Activated CD8-positive, alpha-beta memory T cell treated with anti-CD3 and anti-CD28 coated beads for 24 hours (primary cell): ENCODE data around the gene ARHGAP23.
A peak's percentile ranks its signal among the peaks of the same experiment; 100 is the strongest.
"Not testable (repeated sequence)": the region's sequence is repeated elsewhere in the genome, so short reads cannot be mapped to it uniquely, and the experiment has no call there.

Experiments used
- DNase-seq: peaks from one replicate; pipeline ENCODE4 v3.0.0-alpha.2; 2020

The ARHGAP23 gene

DNA sequence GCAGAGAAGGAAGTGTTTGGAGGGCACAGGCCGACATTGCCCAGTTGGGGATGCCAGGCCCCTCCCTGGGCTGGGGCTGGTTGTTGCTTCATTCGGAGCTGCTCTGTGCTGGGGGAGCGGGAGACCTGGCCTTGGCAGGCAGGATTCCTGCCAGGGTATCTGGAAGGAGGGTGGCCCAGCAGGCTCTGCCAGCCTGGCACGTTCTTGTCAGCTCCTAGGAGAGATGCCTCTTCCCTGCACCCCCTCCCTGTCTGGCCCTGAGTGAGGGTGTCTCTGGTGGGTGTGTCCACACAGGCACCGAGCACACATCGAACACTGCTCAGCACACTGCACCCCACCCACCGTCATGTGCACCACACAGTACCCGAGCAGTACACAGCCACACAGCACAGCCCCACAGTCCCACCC, 35.2 kb downstream of the ARHGAP23 start:
- DNase-seq, result no peak

DNA sequence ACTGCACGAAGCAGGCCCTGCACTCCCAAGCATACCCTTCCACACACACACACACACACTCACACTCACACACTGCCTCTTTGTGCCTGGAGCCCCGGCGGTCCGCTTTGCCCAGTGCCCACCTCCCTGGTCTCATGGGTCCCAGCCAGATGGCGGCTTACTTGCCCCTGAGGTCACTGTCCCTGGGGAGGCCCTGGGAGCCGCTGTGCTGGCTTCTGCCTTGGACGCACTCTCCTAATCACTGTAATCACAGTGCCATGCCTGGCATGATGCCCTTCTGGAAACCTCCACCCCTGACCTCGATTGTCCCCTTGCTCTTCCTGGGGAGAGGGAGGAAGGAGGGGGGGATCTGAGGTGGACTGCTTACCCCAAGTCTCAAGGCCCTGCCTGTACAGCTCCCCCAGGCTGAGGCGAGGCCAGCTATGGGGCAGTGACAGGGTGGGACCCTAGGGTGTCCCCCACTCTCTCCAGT, 36.0 kb downstream of the ARHGAP23 start:
- DNase-seq, result no peak

DNA sequence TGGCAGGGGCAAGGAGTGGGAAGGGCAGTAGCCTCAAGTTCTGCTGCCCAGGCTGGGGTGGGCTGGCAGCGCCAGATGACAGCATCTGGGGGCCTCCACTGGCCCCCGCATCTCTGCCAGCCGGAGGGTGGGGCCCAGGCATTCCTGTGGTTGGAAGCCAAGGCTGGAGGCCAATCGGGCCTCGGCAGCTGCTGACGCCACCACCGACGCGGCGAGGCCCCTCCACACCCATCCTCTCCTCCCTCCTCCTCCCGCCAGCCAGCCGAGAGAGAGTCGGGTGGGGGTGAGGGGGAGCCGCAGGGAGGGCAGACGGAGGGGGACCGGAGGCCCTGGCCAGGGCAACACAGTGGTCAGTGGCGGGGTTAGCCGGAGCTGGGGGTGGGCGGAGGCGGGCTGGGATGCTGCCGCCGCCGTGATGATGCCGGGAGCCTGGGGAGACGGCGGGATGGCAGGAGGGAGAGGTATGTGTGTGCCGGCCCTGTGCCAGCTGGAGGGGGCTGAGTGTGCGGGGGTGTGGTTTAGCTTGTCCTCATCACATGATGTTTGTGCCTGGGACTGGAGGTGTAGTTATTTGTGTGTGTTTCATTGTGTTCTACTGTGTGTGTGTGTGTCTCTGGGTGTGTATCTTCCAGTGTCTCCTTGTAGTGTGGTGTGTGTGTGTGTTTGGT, 36.6 kb downstream of the ARHGAP23 start:
- no peak for DNase-seq

DNA sequence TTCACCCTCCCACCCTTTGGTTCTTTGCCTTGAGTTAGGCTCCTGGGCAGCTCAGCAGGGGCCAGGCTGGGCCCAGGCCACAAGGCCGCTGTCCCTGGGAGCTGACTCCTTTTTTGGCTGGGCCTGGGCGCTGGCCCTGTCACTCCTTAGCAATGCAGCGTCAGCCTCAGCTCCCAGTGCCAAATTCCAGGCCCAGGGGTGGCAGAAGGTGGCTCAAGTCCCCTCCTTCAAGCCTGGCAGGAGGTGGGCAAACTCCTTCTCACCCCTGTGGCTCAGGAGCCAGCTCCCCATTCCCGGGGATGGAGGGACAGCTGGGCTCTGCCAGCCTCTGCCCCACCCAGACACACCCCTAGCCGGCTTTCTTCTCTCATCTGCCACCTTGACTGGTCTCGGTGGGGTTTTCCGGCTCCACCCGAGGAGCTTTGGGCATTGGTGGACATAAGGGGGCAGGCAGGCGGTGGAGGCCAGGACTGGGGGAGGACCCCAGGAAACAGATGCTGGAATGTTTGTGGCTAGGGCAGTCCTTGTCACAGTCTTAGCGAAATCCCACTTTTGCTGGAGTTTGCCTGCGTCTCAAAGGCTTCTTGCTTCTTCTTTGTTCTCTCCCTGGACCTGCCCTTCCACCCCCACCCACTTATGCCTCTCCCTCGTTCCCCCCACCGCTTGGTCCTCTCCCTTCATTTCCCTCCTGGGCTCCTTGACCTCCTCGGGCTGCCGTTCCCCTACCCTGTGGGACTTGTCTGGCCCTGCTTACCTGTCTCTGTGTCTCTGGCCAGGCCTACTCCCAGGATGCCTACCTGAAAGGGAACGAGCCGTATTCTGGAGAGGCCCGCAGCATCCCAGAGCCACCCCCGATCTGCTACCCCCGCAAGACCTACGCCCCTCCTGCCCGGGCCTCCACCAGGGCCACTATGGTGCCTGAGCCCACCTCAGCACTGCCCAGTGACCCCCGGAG, 37.4 kb downstream of the ARHGAP23 start:
- no peak for DNase-seq

DNA sequence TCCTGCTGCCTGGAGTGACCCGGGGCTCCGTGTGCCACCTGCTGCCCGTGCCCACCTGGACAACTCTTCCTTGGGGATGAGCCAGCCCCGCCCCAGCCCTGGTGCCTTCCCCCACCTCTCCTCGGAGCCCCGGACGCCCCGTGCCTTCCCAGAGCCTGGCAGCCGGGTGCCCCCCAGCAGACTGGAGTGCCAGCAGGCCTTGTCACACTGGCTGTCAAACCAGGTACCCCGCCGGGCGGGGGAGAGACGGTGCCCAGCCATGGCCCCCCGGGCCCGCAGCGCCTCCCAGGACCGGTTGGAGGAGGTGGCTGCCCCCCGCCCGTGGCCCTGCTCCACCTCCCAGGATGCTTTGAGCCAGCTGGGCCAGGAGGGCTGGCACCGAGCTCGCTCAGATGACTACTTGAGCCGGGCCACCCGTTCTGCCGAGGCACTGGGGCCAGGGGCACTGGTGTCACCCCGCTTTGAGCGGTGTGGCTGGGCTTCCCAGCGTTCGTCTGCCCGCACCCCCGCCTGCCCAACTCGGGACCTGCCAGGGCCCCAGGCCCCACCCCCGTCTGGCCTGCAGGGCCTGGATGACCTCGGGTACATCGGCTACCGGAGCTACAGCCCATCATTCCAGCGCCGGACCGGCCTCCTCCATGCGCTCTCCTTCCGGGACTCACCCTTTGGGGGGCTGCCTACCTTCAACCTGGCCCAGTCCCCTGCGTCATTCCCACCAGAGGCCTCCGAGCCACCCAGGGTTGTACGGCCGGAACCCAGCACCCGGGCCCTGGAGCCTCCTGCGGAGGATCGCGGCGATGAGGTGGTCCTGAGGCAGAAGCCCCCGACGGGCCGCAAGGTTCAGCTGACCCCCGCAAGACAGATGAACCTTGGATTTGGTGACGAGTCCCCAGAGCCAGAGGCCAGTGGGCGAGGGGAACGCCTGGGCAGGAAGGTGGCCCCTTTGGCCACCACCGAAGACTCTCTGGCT, 38.4 kb downstream of the ARHGAP23 start:
- no peak for DNase-seq

DNA sequence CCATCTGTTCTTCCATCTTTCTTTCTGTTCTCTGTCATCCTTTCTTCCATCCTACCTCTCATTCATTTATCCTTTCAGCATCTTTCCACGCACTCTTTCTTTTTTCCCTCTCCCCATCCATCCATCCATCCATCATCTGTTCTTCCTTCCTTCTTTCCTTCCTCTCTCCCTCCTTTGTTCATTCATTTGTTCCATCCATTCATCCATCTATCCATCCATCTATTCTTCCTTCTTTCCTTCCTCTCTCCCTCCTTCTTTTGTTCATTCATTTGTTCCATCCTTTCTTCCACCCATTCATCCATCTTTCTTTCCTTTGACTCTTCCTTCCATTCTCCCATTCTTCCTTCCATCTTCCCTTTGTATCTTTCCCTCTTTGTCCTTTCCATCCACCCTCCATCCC, 39.2 kb downstream of the ARHGAP23 start:
- no peak for DNase-seq

DNA sequence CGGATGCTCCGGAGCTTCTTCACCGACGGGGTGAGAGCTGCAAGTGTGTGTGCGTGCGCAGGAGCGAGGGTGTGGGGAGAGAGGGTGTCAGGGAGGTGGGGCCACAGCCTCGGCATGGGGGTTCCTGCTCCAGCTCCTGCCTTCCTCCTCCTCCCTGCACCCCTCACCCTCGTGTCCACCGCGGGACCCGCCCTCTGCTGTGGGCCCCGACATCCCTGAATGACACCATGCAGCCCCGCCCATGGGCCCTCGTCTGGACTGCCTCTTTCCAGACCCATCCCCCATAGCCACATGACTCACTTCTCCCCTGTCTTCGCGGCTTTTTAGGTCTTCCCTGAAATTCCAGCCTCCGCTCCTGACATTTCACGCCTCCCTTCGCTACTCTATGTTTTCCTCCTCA, 41.6 kb downstream of the ARHGAP23 start:
- no peak for DNase-seq

DNA sequence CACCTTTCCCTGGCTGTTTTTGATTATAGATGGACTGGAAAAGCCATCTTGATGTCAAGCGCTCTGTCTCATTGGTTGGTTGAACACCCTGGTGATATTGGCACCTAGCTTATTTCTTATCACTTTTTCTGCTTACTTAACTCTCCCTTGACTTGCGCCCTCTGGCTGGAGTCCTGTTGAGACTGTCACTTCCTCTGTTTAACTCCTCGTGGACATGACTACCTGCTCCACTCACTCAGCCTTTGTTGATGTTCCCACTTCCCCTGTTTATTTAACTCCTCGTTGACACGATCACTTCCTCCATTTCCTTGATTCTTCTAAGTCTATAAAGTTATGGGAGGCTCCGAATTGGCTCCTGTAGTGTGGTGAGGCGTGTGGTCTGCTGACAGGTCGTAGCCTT, 43.0 kb downstream of the ARHGAP23 start:
- DNase-seq, result not testable (repeated sequence)

DNA sequence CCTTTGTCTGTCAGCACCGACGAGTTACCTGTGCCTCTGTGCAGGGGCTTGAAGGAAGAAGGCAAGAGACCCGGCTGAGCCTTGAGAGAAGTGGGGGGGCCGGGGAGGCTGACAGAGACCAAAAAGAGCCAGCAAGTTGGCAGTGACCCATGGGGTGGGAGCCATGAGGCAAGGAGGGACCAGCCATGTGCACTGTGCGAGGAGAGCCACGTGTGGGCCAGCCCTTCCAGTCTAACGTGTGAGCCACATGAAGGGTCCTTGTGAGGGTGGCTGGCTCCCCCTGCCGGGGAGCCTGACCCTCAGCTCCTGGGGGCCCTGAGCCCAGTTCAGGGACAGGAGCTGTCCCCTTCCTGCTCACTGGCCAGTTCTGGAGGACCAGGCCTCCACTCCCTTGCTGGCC, 46.4 kb downstream of the ARHGAP23 start:
- DNase-seq, result not testable (repeated sequence)

DNA sequence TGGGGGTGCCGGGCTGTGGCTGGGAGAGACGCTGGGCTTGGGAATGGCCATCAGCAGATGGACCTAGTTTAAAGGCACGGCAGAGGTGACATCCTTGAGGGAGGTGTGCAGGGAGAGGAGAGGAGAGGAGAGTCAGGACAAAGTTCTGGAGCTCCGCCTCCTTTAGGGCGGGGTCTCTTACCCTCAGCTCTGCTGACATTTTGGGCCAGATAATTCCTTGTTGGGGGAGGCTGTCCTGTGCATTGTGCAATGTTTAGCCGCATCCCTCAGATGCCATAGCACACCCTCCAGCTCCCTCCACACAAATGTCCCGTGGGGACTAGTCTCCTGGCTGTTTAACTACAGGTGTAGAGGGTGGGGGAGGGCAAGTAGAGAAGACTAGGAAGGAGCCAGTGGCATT, 48.3 kb downstream of the ARHGAP23 start:
- no peak for DNase-seq

DNA sequence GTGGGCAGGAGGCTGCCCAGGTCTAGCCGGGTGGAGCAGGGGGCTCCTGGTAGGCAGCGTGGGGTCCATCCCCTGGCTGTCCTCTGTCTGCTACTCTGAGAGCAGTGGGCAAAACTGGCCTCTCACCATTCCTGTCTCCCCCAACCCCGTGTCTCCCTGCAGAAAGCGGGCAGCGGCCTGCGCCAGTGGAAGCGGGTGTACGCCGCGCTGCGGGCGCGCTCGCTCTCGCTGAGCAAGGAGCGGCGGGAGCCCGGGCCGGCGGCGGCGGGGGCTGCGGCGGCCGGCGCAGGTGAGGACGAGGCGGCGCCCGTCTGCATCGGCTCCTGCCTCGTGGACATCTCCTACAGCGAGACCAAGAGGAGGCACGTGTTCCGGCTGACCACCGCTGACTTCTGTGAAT, 49.2 kb downstream of the ARHGAP23 start:
- DNase-seq, result not testable (repeated sequence)

DNA sequence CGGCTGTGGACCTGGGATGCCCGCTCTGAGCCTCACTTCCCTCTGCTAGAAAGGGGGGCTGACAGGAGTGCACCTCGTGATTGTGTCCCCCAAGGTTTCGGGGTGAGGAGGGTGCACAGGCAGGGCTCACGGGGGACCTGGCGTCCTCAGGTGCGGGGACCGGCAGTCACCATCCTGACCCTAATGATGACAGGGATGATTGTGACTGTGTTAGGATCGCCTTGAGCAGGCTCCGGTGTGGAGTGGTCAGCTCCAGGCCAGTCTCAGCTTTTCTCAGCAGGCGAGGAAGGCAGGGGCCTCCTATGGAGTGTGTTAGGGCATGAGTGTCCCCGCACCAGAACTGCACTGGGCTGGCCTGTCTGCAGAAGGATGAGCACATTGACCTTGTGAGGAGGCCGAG, 49.7 kb downstream of the ARHGAP23 start:
- DNase-seq, result not testable (repeated sequence)

DNA sequence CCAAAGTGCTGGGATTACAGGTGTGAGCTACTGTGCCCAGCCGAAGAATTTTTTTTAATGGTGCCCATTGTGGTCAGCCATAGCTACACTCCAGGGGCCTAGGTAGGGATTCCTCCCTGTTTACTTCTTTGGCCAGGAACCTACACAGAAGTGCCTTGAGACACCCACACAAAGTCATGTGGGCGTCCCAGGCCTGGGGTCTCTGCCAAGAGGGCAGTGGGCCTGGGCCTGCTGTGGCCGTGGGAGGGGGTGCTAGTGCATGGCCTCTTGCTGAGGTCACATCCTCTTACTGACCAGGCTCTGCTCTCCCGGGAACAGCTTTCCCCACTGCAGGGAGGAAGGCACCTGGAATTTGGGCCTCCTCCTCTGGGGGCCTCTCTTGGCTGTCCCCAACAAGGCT, 50.4 kb downstream of the ARHGAP23 start:
- DNase-seq, result not testable (repeated sequence)

DNA sequence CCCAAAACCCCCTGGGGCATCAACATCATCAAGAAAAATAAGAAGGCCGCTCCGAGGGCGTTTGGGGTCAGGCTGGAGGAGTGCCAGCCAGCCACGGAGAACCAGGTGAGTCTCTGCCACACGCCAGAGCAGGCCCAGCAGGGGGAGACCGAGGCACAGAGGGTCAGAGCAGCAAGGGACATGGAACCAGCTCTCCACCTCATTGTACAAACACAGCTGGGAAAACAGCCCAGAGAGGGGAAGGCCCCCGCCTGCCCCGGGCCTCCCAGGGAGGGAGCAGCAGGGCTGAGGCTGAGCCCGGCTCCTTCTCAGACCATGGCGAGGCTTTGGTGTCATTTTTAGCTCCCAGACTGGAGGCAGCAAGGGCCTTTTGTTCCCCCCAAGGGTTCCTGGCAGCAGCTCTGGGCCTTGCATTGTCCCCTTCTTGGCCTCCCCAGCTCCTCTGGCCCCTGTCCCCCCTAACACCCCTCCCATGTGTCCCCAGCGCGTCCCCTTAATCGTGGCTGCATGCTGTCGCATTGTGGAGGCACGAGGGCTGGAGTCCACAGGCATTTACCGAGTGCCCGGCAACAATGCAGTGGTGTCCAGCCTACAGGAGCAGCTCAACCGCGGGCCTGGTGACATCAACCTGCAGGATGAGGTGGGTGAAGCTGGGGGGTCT, 53.9 kb downstream of the ARHGAP23 start:
- not testable (repeated sequence) for DNase-seq

DNA sequence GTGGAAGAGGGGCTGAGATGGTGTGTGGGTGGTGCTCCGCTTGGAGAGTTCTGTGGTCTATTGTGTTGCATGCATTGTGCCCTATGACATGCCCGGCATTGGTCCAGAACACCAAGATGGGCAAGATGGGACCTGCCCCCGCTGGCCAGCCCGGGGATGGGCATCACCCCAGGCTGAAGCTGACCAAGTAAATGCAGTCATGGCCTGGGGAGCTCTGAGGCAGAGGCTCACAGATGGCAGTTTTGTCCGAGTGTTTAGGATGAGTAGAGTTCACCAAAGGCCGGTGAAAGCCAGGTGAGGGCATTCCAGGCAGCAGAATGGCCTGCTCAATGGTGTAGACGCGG, 54.4 kb downstream of the ARHGAP23 start:
- DNase-seq, result not testable (repeated sequence)

DNA sequence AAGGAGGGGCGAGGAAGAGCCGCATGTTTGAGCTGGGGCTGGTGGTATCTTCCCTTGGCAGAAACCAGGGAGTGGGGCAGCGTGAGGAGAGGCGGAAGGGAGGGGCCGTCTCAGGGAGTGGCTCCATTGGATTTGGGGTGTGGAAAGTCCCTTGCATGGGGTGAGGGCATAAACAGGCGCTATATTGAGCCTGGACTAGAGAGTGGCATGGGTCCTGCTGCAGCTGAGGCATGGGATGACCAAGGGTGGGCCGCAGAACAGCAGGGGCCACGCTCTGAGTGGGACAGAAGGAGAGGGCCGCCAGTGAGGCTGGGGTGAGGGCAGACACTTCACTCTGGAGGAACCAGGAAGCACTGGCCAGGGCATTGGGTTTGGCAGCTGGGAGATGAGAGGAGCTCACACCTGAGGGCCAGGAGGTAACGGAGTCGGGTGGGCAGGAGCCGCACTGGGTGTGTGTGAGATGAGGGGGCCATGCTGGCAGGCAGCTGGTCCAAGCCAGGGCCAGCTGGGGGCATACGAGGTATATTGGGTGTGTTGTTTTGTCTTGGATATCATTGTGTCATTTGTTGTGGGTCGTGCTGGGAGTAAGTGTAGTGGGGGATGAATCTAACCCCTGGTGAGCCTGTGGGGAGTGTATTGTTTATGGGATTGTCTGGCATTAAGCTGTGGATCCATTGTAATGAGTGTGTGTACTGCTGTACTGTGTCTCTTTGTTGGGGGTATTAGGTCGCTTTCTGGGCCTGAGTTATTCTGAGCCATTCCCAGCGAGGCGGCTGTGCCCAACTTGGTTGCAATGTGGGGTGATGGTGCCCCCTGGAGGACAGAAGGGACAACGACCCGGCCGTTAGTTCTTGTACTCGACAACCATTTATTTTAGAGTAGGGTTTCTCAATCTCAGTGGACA, 56.2 kb downstream of the ARHGAP23 start:
- DNase-seq, result peak; percentile 84

DNA sequence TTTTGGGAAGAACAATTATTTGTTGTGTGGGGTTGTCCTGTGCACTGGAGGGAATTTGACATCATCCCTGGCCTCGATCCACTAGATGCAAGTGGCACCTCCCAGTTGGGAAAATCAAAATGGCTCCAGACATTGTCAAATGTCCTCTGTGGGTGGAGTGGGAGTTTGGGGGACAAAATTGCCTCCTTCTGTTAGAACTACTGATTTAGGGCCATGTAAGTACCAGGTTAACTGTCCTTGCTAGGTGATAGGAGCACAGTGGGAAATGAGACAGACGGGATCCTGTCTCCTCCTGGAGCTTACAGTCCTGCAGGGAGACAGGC, 56.8 kb downstream of the ARHGAP23 start:
- no peak for DNase-seq

DNA sequence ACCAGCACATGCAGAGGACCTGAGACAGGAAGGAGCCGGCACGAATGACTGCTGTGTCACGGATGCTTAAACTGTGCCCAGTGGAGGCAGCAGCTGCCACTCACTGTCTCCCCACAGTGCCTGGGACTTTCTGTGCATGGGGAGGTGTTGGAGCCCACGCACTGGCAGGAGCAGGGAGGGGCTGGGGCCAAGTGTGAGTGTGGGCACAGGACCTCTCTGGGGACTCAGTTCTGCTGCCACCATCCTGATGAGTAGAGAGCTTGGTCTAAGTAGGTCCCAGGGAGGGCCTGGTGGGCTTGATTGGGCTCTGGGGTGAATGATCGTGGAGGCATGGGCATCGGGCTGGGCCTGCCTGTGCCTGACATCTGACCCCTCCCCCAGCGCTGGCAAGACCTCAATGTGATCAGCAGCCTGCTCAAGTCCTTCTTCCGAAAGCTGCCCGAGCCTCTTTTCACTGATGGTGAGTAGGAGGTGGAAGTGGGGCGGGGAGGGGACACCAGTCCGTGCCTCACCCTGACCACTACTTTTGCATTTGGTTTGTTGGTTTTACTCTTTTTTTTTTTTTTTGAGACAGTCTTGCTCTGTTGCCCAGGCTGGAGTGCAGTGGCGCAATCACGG, 57.5 kb downstream of the ARHGAP23 start:
- DNase-seq, result peak; percentile 62

DNA sequence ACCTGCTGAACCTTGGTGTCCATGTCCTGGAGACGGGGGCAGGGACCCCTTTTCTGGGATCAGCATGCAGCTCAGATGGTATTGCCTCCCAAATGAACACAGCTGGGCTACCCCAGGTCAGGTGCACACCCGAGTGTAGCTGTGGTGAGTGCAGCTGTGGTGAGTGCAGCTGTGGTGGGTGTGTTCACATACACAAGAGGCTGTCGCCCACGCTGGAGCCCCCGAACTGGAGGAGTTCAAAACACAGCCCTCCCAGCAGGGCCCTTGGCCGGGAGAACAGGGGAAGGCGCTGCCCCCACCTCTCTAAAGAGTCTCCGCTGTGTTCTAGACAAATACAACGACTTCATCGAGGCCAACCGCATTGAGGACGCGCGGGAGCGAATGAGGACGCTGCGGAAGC, 61.5 kb downstream of the ARHGAP23 start:
- DNase-seq, result not testable (repeated sequence)

DNA sequence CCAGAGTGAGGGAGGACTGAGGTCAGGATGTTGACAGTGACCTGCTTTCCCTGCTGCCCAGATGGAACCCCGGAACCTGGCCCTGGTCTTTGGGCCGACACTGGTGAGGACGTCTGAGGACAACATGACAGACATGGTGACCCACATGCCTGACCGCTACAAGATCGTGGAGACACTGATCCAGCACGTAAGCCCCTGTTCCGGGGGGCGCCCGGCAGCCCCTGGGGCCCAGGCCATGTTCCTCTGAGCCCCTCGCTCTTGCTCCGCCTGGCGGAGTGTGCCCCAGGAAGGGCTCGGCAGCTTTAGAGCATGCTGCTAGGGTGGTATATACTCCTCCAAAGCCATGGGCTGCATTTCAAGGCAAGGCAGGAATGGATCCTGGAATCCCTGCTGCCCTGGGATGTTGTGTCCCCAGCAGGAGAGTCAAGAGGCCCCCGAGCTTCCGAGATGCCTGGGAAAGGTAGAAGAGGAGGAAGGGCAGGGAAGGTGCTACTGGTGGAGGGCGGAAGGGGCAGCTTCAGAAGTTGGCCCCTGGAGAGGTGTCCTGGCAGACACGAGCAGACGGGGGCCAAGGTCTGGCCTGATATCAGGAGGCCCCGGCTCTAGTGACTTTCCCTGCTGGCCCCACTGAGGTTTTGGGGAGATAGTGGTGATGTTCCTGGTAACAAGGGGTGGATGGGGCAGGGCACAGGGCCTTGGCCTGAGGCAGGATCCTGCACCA, 63.2 kb downstream of the ARHGAP23 start:
- DNase-seq, result not testable (repeated sequence)
